ENCODE measurements around the gene TP53I13. TPM values are rescaled to one million over a fixed set of nuclear protein-coding genes. Genes with fewer than 3 reads are reported as not detected.

Gene TP53I13
- total and polyA plus RNA-seq, 2 of the 4 experiments (the other 2 are of a cell fraction), result 22.0 to 48.3 TPM

DNA sequence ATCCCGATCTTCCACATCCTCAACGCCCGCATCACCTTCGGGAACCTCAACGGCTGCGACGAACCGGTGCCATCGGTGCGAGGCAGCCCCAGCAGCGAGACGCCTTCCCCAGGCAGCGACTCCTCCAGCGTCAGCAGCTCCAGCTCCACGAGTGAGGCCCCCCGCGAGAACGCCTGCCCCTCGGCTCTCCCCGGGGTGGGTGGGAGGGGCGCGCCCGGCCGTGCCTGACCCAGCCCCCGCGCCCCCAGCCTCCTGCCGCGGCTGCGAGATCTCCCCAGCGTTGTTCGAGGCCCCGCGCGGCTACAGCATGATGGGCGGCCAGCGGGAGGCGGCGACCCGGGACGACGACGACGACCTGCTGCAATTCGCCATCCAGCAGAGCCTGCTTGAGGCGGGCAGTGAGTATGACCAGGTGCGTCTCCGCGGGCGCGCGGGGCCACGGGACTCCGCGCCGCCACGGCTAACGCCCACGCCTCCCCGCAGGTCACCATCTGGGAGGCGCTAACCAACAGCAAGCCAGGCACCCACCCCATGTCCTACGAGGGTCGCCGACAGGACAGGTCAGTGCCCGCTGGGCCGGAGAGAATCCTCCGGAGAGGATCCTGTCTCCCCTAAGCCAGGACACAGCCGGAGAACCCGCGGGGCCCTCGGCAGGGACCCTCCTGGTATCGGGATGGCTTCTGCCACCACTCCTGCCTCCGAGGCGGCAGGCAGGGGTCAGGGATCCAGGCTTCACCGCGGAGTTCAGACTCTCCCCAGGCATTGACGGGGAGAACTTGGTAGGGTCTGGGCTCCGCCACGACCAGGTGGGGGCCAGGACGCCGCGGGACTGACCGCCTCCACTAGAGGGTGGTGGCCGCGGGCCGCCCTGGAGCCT lies 44.1 kb downstream of the TP53I13 start:
- no peaks in the 10 kb centered on the region for H3K9me3 ChIP-seq (ENCODE audit: control insufficient read depth, insufficient read depth, low read length)
- H3K56ac ChIP-seq (ENCODE audit: extremely low read depth, insufficient read depth, low read length), result no peak overlapping the region
- H3K4ac ChIP-seq (ENCODE audit: low read depth, low read length), result no peak overlapping the region
- no peak overlapping the region for H3K9ac ChIP-seq (ENCODE audit: low read depth, low read length)
- no peak overlapping the region for H3K4me3 ChIP-seq (ENCODE audit: insufficient read depth, low read depth, low read length)
- H2BK120ac ChIP-seq (ENCODE audit: low read depth, low read length), result no peak overlapping the region
- H2BK15ac ChIP-seq (ENCODE audit: low read depth, low read length), result no peak overlapping the region
- BruUV-seq (replicated peaks), result no TSS peak
- no peak overlapping the region for H3K23ac ChIP-seq (ENCODE audit: low read depth, low read length)
- ChIA-PET POLR2A (ENCODE audit: unreplicated experiment) (no interaction called here), CTCF (interaction anchor here (1.1 kb wide), 1 partner anchor 8 kb away, joined by 3 read pairs; no protein-coding TSS in a partner anchor)
- no peak overlapping the region for H3K14ac ChIP-seq (replicated peaks; ENCODE audit: low read depth, low read length)
- no peaks in the 10 kb centered on the region; the same call in 1 of the 2 replicates for H3K27me3 ChIP-seq (ENCODE audit: control insufficient read depth, insufficient read depth, low read length)
- no peak overlapping the region for H2AK5ac ChIP-seq (ENCODE audit: low read depth, low read length)
- H3K4me1 ChIP-seq (ENCODE audit: control insufficient read depth, insufficient read depth, low read length), result no peaks in the 10 kb centered on the region
- no peaks in the 10 kb centered on the region for H3K79me1 ChIP-seq (ENCODE audit: low read depth in 1 of 2, low read length in 2 of 2)
- ATAC-seq (ENCODE audit: low read depth) (no peak), DNase-seq (no peak)
- peaks cover 2% of the 10 kb centered on the region; the same call in 1 of the 2 replicates for H3K36me3 ChIP-seq (ENCODE audit: control insufficient read depth, insufficient read depth, low read length)
- in situ Hi-C loops (cut with MboI; ENCODE audit: low sequenced_read_pairs), result no loop called here
- H4K20me1 ChIP-seq (ENCODE audit: insufficient read depth, low read length), result peaks cover 6% of the 10 kb centered on the region; the same call in 1 of the 2 replicates
- dilution Hi-C loops (cut with HindIII; ENCODE audit: low sequenced_read_pairs, unreplicated experiment), result no loop called here
- intact Hi-C loops (cut with micrococcal nuclease), result no loop called here
- peak overlapping the region; percentile 71 for H2AK9ac ChIP-seq (replicated peaks; ENCODE audit: low read depth, low read length, poor library complexity)
- no peak overlapping the region for H3K27ac ChIP-seq (ENCODE audit: insufficient read depth, low read length)
- H3K4me2 ChIP-seq (ENCODE audit: low read depth, low read length), result no peak overlapping the region
- no peak overlapping the region for H4K5ac ChIP-seq (ENCODE audit: low read depth, low read length)
- no peak overlapping the region for H4K8ac ChIP-seq (ENCODE audit: low read depth in 2 of 2, low read length in 2 of 2)
- WGBS, 2 experiments (ENCODE audit: extremely low coverage in 2 of 2, insufficient read length in 1 of 2), result 54% methylated on average over 33 of the region's 85 CpGs; no CpG with 5 or more reads in 1 of the 2 experiments
- no peak overlapping the region for H2BK5ac ChIP-seq (ENCODE audit: low read depth, low read length, poor library complexity, severe bottlenecking)
- peak overlapping the region; percentile 92 for H2AFZ ChIP-seq (replicated peaks; ENCODE audit: low read length, poor library complexity)
- H2BK20ac ChIP-seq (ENCODE audit: low read depth, low read length), result no peak overlapping the region
- no peak overlapping the region for H3K18ac ChIP-seq (ENCODE audit: low read depth, low read length)
- peaks cover 8% of the 10 kb centered on the region; the same call in 1 of the 2 replicates for H3K9me1 ChIP-seq (ENCODE audit: insufficient read depth, low read length)
- no peak overlapping the region for H4K91ac ChIP-seq (ENCODE audit: insufficient read depth, low read depth, low read length)
- TF ChIP-seq FOS (IDR thresholded peaks at IDR 0.05; ENCODE audit: low read depth, low read length), result no peak
- TF ChIP-seq, protein P1, sequence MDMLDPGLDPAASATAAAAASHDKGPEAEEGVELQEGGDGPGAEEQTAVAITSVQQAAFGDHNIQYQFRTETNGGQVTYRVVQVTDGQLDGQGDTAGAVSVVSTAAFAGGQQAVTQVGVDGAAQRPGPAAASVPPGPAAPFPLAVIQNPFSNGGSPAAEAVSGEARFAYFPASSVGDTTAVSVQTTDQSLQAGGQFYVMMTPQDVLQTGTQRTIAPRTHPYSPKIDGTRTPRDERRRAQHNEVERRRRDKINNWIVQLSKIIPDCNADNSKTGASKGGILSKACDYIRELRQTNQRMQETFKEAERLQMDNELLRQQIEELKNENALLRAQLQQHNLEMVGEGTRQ (IDR thresholded peaks at IDR 0.05; ENCODE audit: low read depth, low read length), result no peak
- no peak for TF ChIP-seq SMC3 (IDR thresholded peaks at IDR 0.05; ENCODE audit: low read depth, low read length)
- no peak for TF ChIP-seq NFE2L2 (IDR thresholded peaks at IDR 0.05; ENCODE audit: low read depth, low read length)
- TF ChIP-seq, protein P2, sequence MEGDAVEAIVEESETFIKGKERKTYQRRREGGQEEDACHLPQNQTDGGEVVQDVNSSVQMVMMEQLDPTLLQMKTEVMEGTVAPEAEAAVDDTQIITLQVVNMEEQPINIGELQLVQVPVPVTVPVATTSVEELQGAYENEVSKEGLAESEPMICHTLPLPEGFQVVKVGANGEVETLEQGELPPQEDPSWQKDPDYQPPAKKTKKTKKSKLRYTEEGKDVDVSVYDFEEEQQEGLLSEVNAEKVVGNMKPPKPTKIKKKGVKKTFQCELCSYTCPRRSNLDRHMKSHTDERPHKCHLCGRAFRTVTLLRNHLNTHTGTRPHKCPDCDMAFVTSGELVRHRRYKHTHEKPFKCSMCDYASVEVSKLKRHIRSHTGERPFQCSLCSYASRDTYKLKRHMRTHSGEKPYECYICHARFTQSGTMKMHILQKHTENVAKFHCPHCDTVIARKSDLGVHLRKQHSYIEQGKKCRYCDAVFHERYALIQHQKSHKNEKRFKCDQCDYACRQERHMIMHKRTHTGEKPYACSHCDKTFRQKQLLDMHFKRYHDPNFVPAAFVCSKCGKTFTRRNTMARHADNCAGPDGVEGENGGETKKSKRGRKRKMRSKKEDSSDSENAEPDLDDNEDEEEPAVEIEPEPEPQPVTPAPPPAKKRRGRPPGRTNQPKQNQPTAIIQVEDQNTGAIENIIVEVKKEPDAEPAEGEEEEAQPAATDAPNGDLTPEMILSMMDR (conservative IDR thresholded peaks at IDR 0.05; ENCODE audit: low read depth, low read length), result no peak
- no peak for TF ChIP-seq POLR2A (IDR thresholded peaks at IDR 0.05; ENCODE audit: low read depth, low read length)
- no peak for TF ChIP-seq MAZ (IDR thresholded peaks at IDR 0.05; ENCODE audit: borderline replicate concordance, low read depth, low read length)
- no peak for TF ChIP-seq RAD21 (IDR thresholded peaks at IDR 0.05; ENCODE audit: low read length)
- no peak for TF ChIP-seq CEBPB (IDR thresholded peaks at IDR 0.05; ENCODE audit: low read depth, low read length)
- no peak for TF ChIP-seq RCOR1 (IDR thresholded peaks at IDR 0.05; ENCODE audit: insufficient replicate concordance, low read length)
- TF ChIP-seq RFX5 (IDR thresholded peaks at IDR 0.05; ENCODE audit: low read depth, low read length), result no peak
- TF ChIP-seq BHLHE40 (IDR thresholded peaks at IDR 0.05; ENCODE audit: low read depth, low read length), result no peak
- no peak for TF ChIP-seq MXI1 (IDR thresholded peaks at IDR 0.05; ENCODE audit: borderline replicate concordance, low read depth, low read length)
- no peak for TF ChIP-seq MAFK (IDR thresholded peaks at IDR 0.05; ENCODE audit: low read depth, low read length)

Measured in IMR-90 (cell line).